H9 (cell line): Measurements from ENCODE around the gene ZNF18. TPM values are rescaled to one million over a fixed set of nuclear protein-coding genes. Genes with fewer than 3 reads are reported as not detected.

Experiments
- DNase-seq: peaks from one replicate; pipeline ENCODE4 v3.0.0-alpha.2; 2017
- H2AFZ ChIP-seq: one replicate; pipeline ENCODE4 v1.6.1; 2013; ENCODE audit warnings: mild to moderate bottlenecking, low read length, control low read depth, moderate library complexity
- H2AK5ac ChIP-seq: 2 replicates; pipeline ENCODE4 v1.6.1; 2013; ENCODE audit warnings: low read length, control low read depth, mixed read lengths; ENCODE audit not compliant: insufficient read length
- H2BK120ac ChIP-seq: one replicate; pipeline ENCODE4 v1.6.1; 2013; ENCODE audit warnings: low read depth, mild to moderate bottlenecking, low read length, control low read depth, inconsistent platforms; ENCODE audit not compliant: poor library complexity, severe bottlenecking
- H2BK12ac ChIP-seq: 2 replicates; pipeline ENCODE4 v1.6.1; 2013; ENCODE audit warnings: low read length, control low read depth, mixed read lengths, low read depth; ENCODE audit not compliant: insufficient read length
- H2BK15ac ChIP-seq: 2 replicates; pipeline ENCODE4 v1.6.1; 2013; ENCODE audit warnings: low read depth, low read length, control low read depth
- H2BK20ac ChIP-seq: one replicate; pipeline ENCODE4 v1.6.1; 2013; ENCODE audit warnings: low read depth, mild to moderate bottlenecking, low read length, control low read depth, inconsistent platforms; ENCODE audit not compliant: poor library complexity, severe bottlenecking
- H2BK5ac ChIP-seq: 2 replicates; pipeline ENCODE4 v1.6.1; 2013; ENCODE audit warnings: low read length, control low read depth, mixed read lengths; ENCODE audit not compliant: insufficient read length
- H3K14ac ChIP-seq: 2 replicates; pipeline ENCODE4 v1.6.1; 2013; ENCODE audit warnings: low read length, control low read depth; ENCODE audit not compliant: insufficient read depth
- H3K18ac ChIP-seq: 2 replicates; pipeline ENCODE4 v1.6.1; 2013; ENCODE audit warnings: low read depth, mild to moderate bottlenecking, mixed read lengths, low read length, control low read depth; ENCODE audit not compliant: insufficient read length
- H3K23ac ChIP-seq: 2 replicates; pipeline ENCODE4 v1.6.1; 2013; ENCODE audit warnings: low read length, control low read depth, mixed read lengths, low read depth; ENCODE audit not compliant: insufficient read length
- H3K23me2 ChIP-seq: 2 replicates; pipeline ENCODE4 v1.6.1; 2013; ENCODE audit warnings: low read depth, mild to moderate bottlenecking, mixed read lengths, low read length, control low read depth; ENCODE audit not compliant: insufficient read length, poor library complexity, severe bottlenecking
- H3K27ac ChIP-seq: 2 replicates; pipeline ENCODE4 v1.5.1; 2013; ENCODE audit warnings: low read length, control low read depth, mixed read lengths, low read depth; ENCODE audit not compliant: insufficient read length
- H3K27me3 ChIP-seq: 2 replicates; pipeline ENCODE4 v1.6.1; 2013; ENCODE audit warnings: low read length, control low read depth, inconsistent platforms; ENCODE audit not compliant: insufficient read depth
- H3K4ac ChIP-seq: 2 replicates; pipeline ENCODE4 v1.6.1; 2013; ENCODE audit warnings: low read depth, mild to moderate bottlenecking, control low read depth, inconsistent platforms, low read length, moderate library complexity
- H3K4me1 ChIP-seq: 2 replicates; pipeline ENCODE4 v1.6.1; 2013; ENCODE audit warnings: low read length, control low read depth, inconsistent platforms; ENCODE audit not compliant: insufficient read depth
- H3K4me2 ChIP-seq: 2 replicates; pipeline ENCODE4 v1.6.1; 2013; ENCODE audit warnings: low read length, control low read depth, mixed read lengths; ENCODE audit not compliant: insufficient read length, insufficient read depth
- H3K56ac ChIP-seq: 2 replicates; pipeline ENCODE4 v1.6.1; 2013; ENCODE audit warnings: low read depth, mild to moderate bottlenecking, mixed read lengths, low read length, control low read depth; ENCODE audit not compliant: insufficient read length
- H3K79me1 ChIP-seq: 2 replicates; pipeline ENCODE4 v1.6.1; 2013; ENCODE audit warnings: low read depth, mild to moderate bottlenecking, moderate library complexity, low read length, control low read depth, inconsistent platforms; ENCODE audit not compliant: insufficient read depth, poor library complexity, severe bottlenecking
- H3K79me2 ChIP-seq: 2 replicates; pipeline ENCODE4 v1.6.1; 2013; ENCODE audit warnings: low read length, control low read depth, inconsistent platforms; ENCODE audit not compliant: insufficient read depth
- H3K9ac ChIP-seq: 2 replicates; pipeline ENCODE4 v1.6.1; 2013; ENCODE audit warnings: low read length, control low read depth, mixed read lengths; ENCODE audit not compliant: insufficient read length; ENCODE audit errors: extremely low read depth
- H3K9me3 ChIP-seq: one replicate; pipeline ENCODE4 v1.6.1; 2013; ENCODE audit warnings: low read depth, low read length, inconsistent platforms; ENCODE audit not compliant: control insufficient read depth
- H3T11ph ChIP-seq: one replicate; pipeline ENCODE4 v1.6.1; 2013; ENCODE audit warnings: mild to moderate bottlenecking, low read length, control low read depth, inconsistent platforms
- H4K20me1 ChIP-seq: one replicate; pipeline ENCODE4 v1.6.1; 2013; ENCODE audit not compliant: control insufficient read depth, insufficient read length, insufficient read depth
- H4K5ac ChIP-seq: 2 replicates; pipeline ENCODE4 v1.6.1; 2013; ENCODE audit warnings: low read depth, mild to moderate bottlenecking, mixed read lengths, low read length, control low read depth; ENCODE audit not compliant: insufficient read length
- H4K8ac ChIP-seq: replicated peaks from 2 replicates; pipeline ENCODE4 v1.6.1; 2013; ENCODE audit warnings: low read length, control low read depth, mixed read lengths, low read depth; ENCODE audit not compliant: insufficient read length
- H4K91ac ChIP-seq: 2 replicates; pipeline ENCODE4 v1.6.1; 2013; ENCODE audit warnings: low read depth, mild to moderate bottlenecking, moderate library complexity, mixed read lengths, low read length, control low read depth; ENCODE audit not compliant: insufficient read length
- H3K27ac Mint-ChIP-seq, 3 experiments: 2 replicates in 2 of 3; 3 replicates in 1 of 3; pipeline ENCODE4 v1.8.0; 2020 to 2021; ENCODE audit warnings: mixed read lengths in 3 of 3, mild to moderate bottlenecking in 1 of 3, moderate library complexity in 1 of 3
- H3K27me3 Mint-ChIP-seq: 2 replicates; pipeline ENCODE4 v1.8.0; 2021; ENCODE audit warnings: low read depth, mild to moderate bottlenecking, moderate library complexity, mixed read lengths
- H3K36me3 Mint-ChIP-seq, 3 experiments: 2 replicates in 2 of 3; 3 replicates in 1 of 3; pipeline ENCODE4 v1.8.0; 2020 to 2021; ENCODE audit warnings: low read depth in 3 of 3, mixed read lengths in 3 of 3; ENCODE audit not compliant: insufficient read depth in 1 of 3
- H3K4me1 Mint-ChIP-seq, 2 experiments: 2 replicates each; pipeline ENCODE4 v1.8.0; 2020; ENCODE audit warnings: mixed read lengths in 2 of 2
- H3K4me3 Mint-ChIP-seq, 2 experiments: 2 replicates in 1 of 2; 3 replicates in 1 of 2; pipeline ENCODE4 v1.8.0; 2020 to 2021; ENCODE audit warnings: mild to moderate bottlenecking in 2 of 2, mixed read lengths in 2 of 2, moderate library complexity in 1 of 2
- H3K9me3 Mint-ChIP-seq, 2 experiments: 2 replicates in 1 of 2; 3 replicates in 1 of 2; pipeline ENCODE4 v1.8.0; 2020; ENCODE audit warnings: mild to moderate bottlenecking in 2 of 2, mixed read lengths in 2 of 2, moderate library complexity in 1 of 2
- WGBS: extraction: QIAGEN DNeasy Blood & Tissue Kit; methylation state at CpG from one replicate; pipeline ENCODE4 v1.1.7; 2013; ENCODE audit warnings: missing lambda C conversion rate, low lambda C conversion rate, mixed read lengths; ENCODE audit not compliant: insufficient read length; ENCODE audit errors: extremely low coverage; 5-methylcytosine and 5-hydroxymethylcytosine counted together
- total RNA-seq: library from RNA; stranded (reverse); gene quantifications from 2 replicates; pipeline ENCODE4 v1.2.1, GENCODE V29; 2021
- TF ChIP-seq, protein P1 (sequence below): fragments of 200-600 bp; sonication (generic); conservative IDR thresholded peaks from 3 replicates; pipeline ENCODE4 v1.8.0; 2021; ENCODE audit warnings: antibody characterized with exemption, mild to moderate bottlenecking

ZNF18 gene
- total RNA-seq, 1 experiment from 2014 or later, result 6.8 TPM

GRCh38 chr17:11997972-11998233 lies 628 bp upstream of the ZNF18 start:
- H2BK120ac ChIP-seq, result no peak overlapping the region
- no peak overlapping the region for H2AK5ac ChIP-seq
- no peak overlapping the region for H3T11ph ChIP-seq
- peaks cover 11 to 12% of the 10 kb centered on the region in 2 experiments for H3K4me1 Mint-ChIP-seq
- H3K9me3 ChIP-seq, result no peaks in the 10 kb centered on the region
- peaks cover 12% of the 10 kb centered on the region for H3K23me2 ChIP-seq
- peak overlapping the region; percentile 10 for H2BK5ac ChIP-seq
- H2BK12ac ChIP-seq, result no peak overlapping the region
- H4K5ac ChIP-seq, result peak overlapping the region; percentile 58
- H3K14ac ChIP-seq, result peak overlapping the region; percentile 80; the same call in 1 of the 2 replicates
- peak overlapping the region; percentile 83 to 91 for H3K4me3 Mint-ChIP-seq
- H3K9ac ChIP-seq, result peak overlapping the region; percentile 84
- peak overlapping the region; percentile 63 for H3K27ac ChIP-seq
- no peak overlapping the region for H2AFZ ChIP-seq
- no peaks in the 10 kb centered on the region for H3K27me3 Mint-ChIP-seq
- peak overlapping the region; percentile 91 for H3K4me2 ChIP-seq
- no peak overlapping the region for H3K23ac ChIP-seq
- H3K79me2 ChIP-seq, result no peaks in the 10 kb centered on the region
- H2BK15ac ChIP-seq, result no peak overlapping the region
- no CpG with 5 or more reads among the region's 4 CpGs for WGBS
- no peaks in the 10 kb centered on the region for H3K9me3 Mint-ChIP-seq
- peak overlapping the region; percentile 97 for H3K18ac ChIP-seq
- no peaks in the 10 kb centered on the region for H3K27me3 ChIP-seq
- no peak overlapping the region for H3K56ac ChIP-seq
- H4K8ac ChIP-seq, result no peak overlapping the region
- no peaks in the 10 kb centered on the region for H4K20me1 ChIP-seq
- TF ChIP-seq, protein P1, sequence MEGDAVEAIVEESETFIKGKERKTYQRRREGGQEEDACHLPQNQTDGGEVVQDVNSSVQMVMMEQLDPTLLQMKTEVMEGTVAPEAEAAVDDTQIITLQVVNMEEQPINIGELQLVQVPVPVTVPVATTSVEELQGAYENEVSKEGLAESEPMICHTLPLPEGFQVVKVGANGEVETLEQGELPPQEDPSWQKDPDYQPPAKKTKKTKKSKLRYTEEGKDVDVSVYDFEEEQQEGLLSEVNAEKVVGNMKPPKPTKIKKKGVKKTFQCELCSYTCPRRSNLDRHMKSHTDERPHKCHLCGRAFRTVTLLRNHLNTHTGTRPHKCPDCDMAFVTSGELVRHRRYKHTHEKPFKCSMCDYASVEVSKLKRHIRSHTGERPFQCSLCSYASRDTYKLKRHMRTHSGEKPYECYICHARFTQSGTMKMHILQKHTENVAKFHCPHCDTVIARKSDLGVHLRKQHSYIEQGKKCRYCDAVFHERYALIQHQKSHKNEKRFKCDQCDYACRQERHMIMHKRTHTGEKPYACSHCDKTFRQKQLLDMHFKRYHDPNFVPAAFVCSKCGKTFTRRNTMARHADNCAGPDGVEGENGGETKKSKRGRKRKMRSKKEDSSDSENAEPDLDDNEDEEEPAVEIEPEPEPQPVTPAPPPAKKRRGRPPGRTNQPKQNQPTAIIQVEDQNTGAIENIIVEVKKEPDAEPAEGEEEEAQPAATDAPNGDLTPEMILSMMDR, result no peak
- no peak overlapping the region for H2BK20ac ChIP-seq
- no peak overlapping the region; the same call in 1 of the 2 replicates for H3K4ac ChIP-seq
- no peak for DNase-seq
- peak overlapping the region; percentile 98 to 99 (median 98) for H3K27ac Mint-ChIP-seq
- peaks cover 0 to 3% (median 1%) of the 10 kb centered on the region in 3 experiments; a peak in 3 of 7 replicates for H3K36me3 Mint-ChIP-seq
- no peaks in the 10 kb centered on the region for H3K4me1 ChIP-seq
- no peak overlapping the region for H4K91ac ChIP-seq
- H3K79me1 ChIP-seq, result no peaks in the 10 kb centered on the region
